ENCODE measurements around the gene CSN2. TPM values are rescaled to one million over a fixed set of nuclear protein-coding genes. Genes with fewer than 3 reads are reported as not detected.

Gene CSN2
- total RNA-seq, 2 experiments from 2014 or later: not detected

- CTCF ChIA-PET: no interaction called here
- Mint-ChIP-seq H3K36me3 (ENCODE audit: low read depth) (no peaks in the 10 kb centered on the region), H3K9me3 (no peaks in the 10 kb centered on the region), H3K4me3 (no peak overlapping the region), H3K27me3 (no peaks in the 10 kb centered on the region), H3K4me1 (ENCODE audit: low read depth) (no peaks in the 10 kb centered on the region), H3K27ac (no peak overlapping the region)
- no peaks in the 10 kb centered on the region for H3K36me3 ChIP-seq (ENCODE audit: insufficient read depth, low read length)
- TF ChIP-seq CTCF (IDR thresholded peaks at IDR 0.05): no peak
- ATAC-seq (ENCODE audit: poor library complexity) (no peak), DNase-seq (no peak)
- no peaks in the 10 kb centered on the region for H3K9me3 ChIP-seq (ENCODE audit: control insufficient read depth in 1 of 2, insufficient read depth in 1 of 2, low read length in 2 of 2)
- intact Hi-C loops (cut with DNase I, micrococcal nuclease): no loop called here
- H3K4me3 ChIP-seq (ENCODE audit: low read length): no peak overlapping the region
- no peak overlapping the region for H3K27ac ChIP-seq (ENCODE audit: low read depth in 1 of 2, low read length in 2 of 2)
- POLR2A ChIA-PET: no interaction called here
- no peaks in the 10 kb centered on the region for H3K27me3 ChIP-seq (ENCODE audit: control insufficient read depth in 1 of 2, insufficient read depth in 2 of 2, low read length in 2 of 2)
- H3K4me1 ChIP-seq (ENCODE audit: insufficient read depth, low read length): no peaks in the 10 kb centered on the region
These were observed 18.5 kb upstream of the CSN2 start for GRCh38 chr4:69984030-69984443.

- no peaks in the 10 kb centered on the region for H3K4me1 ChIP-seq (ENCODE audit: insufficient read depth, low read length)
- H3K27ac ChIP-seq (ENCODE audit: low read depth in 1 of 2, low read length in 2 of 2): no peak overlapping the region
- intact Hi-C loops (cut with DNase I, micrococcal nuclease): no loop called here
- H3K9me3 ChIP-seq (ENCODE audit: control insufficient read depth in 1 of 2, insufficient read depth in 1 of 2, low read length in 2 of 2): peaks cover 0 to 5% of the 10 kb centered on the region in 2 experiments
- POLR2A ChIA-PET: no interaction called here
- no peak overlapping the region for H3K4me3 ChIP-seq (ENCODE audit: low read length)
- no peaks in the 10 kb centered on the region for H3K9me3 Mint-ChIP-seq
- H3K36me3 Mint-ChIP-seq (ENCODE audit: low read depth): no peaks in the 10 kb centered on the region
- H3K27ac Mint-ChIP-seq: no peak overlapping the region
- no peaks in the 10 kb centered on the region for H3K36me3 ChIP-seq (ENCODE audit: insufficient read depth, low read length)
- H3K4me3 Mint-ChIP-seq: no peak overlapping the region
- no peaks in the 10 kb centered on the region for H3K27me3 ChIP-seq (ENCODE audit: control insufficient read depth in 1 of 2, insufficient read depth in 2 of 2, low read length in 2 of 2)
- TF ChIP-seq CTCF (IDR thresholded peaks at IDR 0.05): no peak
- CTCF ChIA-PET: no interaction called here
- no peaks in the 10 kb centered on the region for H3K4me1 Mint-ChIP-seq (ENCODE audit: low read depth)
- ATAC-seq (ENCODE audit: poor library complexity): no peak
- no peak for DNase-seq
- H3K27me3 Mint-ChIP-seq: no peaks in the 10 kb centered on the region
These were observed 12.1 kb upstream of the CSN2 start for GRCh38 chr4:69977582-69977981.

GRCh38 chr4:69974631-69975030 is 9.1 kb upstream of the CSN2 start:
- CTCF ChIA-PET: no interaction called here
- no peak overlapping the region for H3K27ac Mint-ChIP-seq
- H3K9me3 Mint-ChIP-seq: no peaks in the 10 kb centered on the region
- Histone ChIP-seq H3K27ac (ENCODE audit: low read depth in 1 of 2, low read length in 2 of 2) (no peak overlapping the region), H3K36me3 (ENCODE audit: insufficient read depth, low read length) (no peaks in the 10 kb centered on the region), H3K27me3 (ENCODE audit: control insufficient read depth in 1 of 2, insufficient read depth in 2 of 2, low read length in 2 of 2) (no peaks in the 10 kb centered on the region), H3K4me1 (ENCODE audit: insufficient read depth, low read length) (no peaks in the 10 kb centered on the region), H3K9me3 (ENCODE audit: control insufficient read depth in 1 of 2, insufficient read depth in 1 of 2, low read length in 2 of 2) (peaks cover 0 to 5% of the 10 kb centered on the region in 2 experiments), H3K4me3 (ENCODE audit: low read length) (no peak overlapping the region)
- H3K4me1 Mint-ChIP-seq (ENCODE audit: low read depth): no peaks in the 10 kb centered on the region
- no peaks in the 10 kb centered on the region for H3K36me3 Mint-ChIP-seq (ENCODE audit: low read depth)
- H3K27me3 Mint-ChIP-seq: no peaks in the 10 kb centered on the region
- DNase-seq: no peak
- TF ChIP-seq CTCF (IDR thresholded peaks at IDR 0.05): no peak
- ATAC-seq (ENCODE audit: poor library complexity): no peak
- intact Hi-C loops (cut with DNase I, micrococcal nuclease): no loop called here
- POLR2A ChIA-PET: no interaction called here
- H3K4me3 Mint-ChIP-seq: no peak overlapping the region
